GM18517 (cell line): ENCODE measurements around the gene SLC1A2.

ENCODE experiments used
- ATAC-seq: cut with Tn5 transposase; IDR thresholded peaks from one replicate; pipeline ENCODE4 v1.9.1; 2021; ENCODE audit warnings: mild to moderate bottlenecking, moderate library complexity; ENCODE audit not compliant: unreplicated experiment

SLC1A2 gene

DNA sequence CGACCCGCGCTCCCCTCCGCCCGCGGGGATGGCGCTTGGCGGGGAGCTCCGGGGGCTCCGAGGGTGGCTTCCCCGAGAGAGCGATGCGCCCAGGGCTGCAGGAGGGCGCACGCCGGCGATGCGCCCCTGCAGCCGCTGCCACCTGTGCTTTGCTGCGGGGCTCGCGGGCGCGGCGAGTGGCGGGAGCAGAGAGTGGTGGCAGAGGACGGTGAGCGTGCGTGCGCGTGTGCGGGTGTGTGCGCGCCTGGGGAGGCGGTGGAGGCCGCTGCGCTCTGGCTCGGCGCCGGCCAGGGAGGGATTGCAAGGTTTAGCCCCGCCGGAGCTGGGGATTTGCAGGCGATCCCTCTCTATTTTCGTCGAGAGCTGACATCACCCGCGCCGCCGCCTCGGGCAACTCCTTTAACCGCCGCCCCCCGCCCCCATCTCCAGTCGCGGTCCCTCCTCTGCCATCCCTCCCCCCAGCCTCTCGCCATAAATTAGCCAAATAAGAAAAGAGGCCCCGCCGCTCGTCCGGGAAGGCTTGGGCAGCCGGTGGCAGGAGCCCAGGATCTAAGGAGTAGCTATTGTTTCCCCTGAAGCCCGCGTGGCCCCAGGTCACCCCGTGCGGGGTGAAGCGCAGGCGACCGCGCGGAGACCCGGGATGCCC lies at the start of gene SLC1A2:
SLC1A2 (minus strand) TSS at position 375 of the 646 bp plus-strand sequence. CDS start 592 bp downstream, outside the sequence.
- ATAC-seq, result no peak

DNA sequence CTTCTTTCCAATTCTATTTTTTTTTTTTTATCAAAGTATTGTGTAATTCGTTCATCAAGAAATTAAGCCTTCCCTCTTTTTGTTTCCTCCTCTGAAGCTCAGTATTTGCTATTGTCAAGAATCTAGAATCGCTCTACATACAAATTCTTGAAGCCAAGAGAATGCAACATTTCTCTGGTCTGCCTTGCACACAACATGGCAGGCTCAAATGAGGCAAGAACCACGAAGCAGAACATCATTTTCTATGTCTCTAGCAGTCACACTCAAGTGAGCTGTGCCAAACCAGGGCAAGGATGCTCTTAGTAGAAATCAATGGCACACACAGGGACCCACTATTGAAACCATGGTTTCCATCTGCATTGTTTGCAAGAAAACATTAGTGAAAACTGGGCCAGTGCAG lies 46.7 kb upstream of the SLC1A2 start:
- ATAC-seq, result no peak

DNA sequence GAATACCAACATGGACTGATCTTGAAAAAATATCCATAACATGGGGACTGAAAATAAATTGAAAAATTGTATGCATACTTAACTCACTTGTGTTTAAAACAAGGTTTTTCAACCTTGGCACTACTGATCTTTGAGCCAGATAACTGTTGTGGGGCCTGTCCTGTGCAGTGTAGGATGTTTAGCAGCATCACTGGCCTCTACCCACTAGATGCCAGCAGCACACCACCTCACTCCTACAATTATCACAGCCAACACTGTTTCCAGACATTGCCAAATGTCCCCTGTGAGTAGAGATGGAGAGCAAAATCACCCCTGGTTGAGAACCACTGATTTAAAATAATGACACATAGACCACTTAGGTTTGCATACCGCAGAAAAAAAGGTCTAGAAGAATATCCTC lies 45.0 kb upstream of the SLC1A2 start:
- no peak for ATAC-seq

DNA sequence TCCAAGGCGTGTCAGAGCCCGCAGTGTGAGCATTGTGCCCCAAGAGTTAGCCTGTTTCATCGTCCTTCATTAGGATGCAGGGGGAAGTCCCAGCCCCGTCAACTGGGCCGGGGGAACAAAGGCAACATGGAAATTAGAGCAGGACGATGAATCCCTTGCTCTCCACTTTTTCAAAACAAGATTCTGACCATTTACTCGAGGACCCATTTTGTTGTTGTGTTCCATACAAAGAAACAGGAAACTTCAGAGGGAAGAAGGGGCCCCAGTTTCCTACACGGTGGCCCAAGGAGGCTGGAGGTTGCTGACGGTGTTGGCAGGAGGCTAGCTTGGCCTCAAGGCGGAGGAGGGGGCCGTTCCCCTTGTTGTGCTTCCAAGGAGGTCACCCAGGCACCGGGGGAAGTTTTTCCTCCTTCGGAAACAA lies 44.0 kb upstream of the SLC1A2 start:
- ATAC-seq, result no peak

DNA sequence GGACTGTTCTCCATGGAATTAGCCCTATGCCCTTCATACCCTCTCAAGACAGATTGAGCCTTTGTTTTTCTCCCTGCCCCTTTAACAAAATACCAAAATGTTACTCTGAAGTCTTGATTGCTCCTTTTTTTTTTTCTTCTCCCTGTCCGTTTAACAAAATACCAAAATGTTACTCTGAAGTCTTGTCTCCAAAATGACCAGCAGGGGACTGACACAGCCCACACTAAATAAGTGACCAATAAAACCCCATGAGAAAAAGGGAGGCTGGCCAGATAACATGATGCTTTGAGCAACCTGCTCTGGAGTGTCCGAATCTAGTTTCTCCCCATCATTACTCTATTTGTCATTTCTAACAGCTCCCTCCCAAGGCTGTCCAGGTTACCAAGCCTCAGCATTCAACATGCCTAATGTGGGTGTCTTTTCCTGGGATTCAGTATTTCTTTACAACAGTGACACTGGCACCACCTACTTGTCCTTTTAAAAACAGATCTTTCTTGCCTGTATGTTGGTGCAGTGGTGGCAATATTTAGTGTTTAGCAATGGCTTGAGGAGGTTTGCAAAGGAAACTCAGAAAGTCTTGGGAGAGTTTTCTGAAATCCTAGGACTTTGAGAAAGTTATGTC lies 42.7 kb upstream of the SLC1A2 start:
- no peak for ATAC-seq

DNA sequence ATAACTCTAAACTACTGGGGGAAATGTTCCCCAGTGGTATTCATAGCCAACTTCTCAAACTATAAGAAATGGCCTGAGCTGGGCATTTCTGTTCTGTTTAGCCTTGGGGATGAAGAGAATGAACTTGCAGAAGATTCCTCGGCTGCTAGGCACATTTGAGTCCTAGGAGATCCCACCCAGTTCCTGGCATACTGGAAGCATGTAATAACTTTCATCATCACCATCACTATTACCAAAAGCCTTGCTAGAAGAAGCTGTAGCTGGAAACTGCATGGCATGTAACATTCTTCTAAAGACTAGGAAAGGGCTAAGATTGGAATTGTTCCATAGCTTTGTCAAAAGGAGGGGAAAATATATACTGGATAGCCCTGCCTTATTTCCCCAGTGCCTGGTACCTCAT lies 40.1 kb upstream of the SLC1A2 start:
- no peak for ATAC-seq

DNA sequence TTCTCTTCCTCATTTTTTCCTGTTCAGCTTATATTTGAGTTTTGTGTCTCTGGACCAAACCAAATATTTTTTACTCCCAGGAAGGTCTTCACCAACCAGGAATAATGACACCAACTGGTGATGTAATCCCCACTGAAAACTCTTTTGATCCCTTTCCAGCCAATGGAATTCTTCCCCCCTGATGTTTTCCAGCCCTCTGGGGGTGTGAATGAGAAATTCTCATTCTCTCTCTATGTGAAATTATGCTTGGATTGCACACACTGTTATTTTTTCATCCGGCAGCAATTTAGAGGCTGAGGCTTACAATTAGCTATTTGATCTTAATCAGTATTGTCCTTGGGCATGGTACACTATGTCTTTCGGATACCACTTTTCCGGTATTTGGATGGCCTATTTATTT lies 39.5 kb upstream of the SLC1A2 start:
- no peak for ATAC-seq

DNA sequence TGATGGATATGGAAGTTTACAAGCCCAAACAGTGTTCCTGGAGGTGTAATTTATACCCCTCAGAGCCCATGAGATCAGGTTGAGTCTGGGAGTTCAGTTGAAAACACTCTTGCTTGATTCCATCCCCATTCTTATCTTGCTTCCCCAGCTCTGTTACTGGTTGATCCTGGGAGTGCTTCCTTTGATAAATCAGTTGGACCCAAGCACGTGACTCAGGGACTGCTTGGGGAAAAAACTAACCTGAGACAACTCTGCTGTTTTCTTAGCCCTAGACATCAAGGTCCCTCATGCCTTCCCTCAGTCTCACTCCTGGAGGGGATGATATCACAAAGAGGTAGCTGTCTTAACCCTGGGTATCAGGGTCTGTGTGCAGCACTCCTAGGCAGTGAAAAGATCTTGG lies 35.0 kb upstream of the SLC1A2 start:
- no peak for ATAC-seq

DNA sequence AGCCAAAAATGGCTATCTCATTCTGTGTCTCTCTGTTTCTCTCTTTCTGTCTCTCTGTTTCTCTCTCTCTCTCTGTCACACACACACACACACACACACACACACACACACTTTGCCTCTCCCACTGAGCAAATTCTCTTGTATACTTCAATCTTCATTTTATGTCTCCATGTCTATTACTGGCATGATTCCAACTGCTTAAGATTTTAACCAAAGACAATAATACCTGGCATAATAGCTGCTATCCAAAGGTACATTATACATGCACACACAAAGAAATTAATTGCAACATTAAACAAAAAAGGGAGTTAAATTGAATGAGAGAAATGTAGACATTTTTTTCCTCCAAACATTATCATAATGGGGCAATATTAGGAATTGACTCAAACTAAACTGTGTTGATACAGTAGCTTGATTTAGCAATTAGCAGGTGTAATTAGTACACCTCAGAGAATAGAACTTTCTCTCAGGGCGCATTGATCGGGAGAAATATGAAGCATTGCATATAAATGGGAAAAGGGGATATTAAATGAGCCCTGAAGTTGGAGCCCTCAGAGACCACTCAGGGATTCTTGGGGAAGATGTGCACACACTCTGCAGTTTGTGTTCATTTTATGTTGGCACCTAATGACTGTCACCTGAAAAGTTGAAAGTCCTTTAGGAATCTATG lies 17.4 kb upstream of the SLC1A2 start:
- no peak for ATAC-seq

DNA sequence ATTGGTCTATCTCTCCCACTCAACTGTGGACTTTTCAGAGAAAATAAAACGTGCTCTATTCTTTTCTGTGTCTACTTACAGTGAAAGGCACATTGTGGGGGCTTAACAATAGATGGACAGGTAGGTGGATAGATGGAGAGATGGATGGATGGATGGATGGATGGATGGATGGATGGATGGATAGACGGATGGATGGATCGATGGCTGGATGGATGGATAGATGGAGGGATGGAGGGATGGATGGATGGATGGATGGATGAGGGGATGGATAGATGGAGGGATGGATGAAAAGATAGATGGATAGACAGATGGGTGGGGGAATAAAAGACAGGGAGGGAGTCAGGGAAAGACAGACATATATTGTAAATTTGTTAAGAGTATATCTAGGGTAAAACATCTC lies 14.2 kb upstream of the SLC1A2 start:
- ATAC-seq, result no peak

DNA sequence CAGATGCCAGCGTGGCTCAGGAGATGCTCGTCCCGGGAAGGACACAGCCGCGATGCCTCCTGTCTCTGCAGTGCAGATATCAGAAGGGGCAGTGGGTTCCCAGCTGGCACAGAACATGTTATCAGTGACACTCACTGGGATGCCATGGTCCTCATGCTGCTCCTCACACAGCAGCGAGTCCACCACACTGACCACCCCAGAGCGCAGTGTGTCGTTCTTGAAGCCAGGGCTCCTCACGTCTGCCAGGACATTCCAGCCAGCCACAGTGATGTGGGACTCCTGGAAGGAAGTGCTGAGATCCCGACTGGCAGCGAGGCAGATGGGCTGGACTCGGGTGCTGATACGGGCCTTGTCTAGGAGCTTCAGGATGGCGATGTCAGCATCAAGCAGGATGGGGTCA lies 13.1 kb upstream of the SLC1A2 start:
- no peak for ATAC-seq

DNA sequence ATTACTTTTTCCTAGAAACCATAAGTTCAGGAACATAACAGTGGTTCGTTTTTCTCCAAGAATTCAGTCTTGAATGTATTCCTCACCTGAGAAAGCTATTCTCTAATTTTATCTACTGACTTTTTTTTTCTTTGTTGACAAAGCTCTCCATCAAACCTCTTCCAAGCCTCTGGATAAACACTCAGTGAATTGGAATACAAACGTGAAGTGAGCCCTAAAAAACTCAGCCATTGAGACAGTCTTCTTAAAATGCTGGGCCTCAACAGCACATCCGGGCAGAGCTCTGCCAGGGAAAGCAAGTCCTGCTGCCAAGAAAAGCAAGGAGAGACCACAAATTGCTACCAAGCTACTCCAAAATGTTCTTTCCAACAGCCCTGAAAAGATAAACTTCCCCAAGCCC lies 7.7 kb upstream of the SLC1A2 start:
- ATAC-seq, result no peak

DNA sequence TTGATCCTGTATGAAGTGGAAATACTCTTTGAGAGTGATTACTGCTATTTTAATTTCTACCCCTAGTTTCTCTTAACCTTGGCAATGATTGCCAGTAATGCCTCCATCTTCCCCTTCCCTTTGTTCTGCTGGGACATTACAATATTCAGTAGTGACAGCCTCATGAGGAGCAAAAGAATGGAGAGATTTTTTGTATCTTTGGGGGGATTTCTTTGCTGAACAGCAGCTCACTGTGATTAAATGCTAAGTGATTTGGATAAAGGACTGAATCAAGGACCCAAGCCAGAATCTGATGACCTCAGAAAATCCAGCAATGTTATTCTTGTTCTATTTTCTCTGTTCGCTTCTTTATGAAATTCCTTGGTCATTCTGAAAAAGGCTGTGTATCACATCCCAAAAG lies 7.0 kb upstream of the SLC1A2 start:
- ATAC-seq, result no peak

DNA sequence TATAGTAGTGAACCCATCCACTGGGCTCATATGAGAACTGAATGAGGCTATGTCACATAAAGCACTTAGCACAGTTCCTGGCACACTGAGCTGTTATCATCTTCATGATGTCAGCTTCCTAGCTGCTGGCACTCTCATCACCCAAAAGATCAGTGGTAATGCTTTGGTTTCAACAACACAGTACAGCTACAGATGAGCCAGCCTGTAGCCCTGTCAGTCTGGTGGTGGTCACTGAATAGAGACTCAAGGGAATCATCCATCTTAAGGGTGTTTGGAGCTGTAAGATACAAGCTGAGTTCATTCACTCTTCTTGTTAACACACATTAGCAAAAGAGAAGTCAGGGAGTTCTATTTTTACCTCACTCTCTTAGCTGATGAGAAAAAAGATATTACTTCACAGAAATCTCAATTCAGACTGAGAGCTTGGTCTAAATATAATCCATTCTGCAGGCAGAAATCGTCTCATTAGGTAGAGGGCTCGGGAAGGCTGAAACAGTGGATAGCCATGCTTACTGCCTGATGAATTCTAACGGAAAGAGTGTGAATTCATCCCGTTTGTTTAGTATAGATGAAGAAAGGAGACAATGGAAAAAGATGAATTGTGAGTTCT lies 6.3 kb upstream of the SLC1A2 start:
- no peak for ATAC-seq

DNA sequence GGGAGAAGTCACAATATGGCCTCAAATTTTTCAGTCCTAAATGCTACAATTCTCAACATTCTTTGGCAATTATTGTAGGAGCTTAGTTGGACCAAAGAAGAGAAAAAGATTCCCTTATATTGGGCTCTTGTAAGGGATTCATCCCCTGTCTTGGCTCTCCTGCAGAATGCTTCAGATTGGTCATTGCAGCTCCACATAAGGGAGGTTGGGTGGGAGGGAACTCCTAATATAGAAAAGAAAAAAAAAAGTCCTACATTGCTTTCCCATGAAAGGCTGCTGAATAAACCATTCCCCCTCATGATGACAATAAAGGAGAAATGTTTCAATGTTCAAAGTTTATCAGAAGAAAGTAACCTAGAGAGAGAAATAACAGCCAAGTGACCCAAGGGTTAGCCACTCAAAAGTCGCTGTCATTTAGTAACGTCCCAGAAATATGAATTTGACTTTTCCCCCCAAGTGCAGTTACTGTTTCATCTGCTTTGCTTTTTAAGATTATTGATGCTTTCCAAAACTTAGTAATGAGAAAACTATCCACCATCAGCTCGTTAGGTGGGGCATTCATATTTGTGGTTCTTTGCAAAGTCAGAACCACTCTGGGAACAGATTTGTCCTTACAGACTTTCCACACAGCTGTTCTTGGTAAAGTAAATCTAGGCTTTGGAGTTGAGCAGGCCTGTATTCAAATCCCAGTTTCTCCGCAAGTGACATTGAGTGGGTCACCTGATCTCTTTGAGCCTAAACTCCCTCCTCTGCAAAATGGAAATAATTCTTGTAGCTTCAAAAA lies 5.0 kb upstream of the SLC1A2 start:
- no peak for ATAC-seq

DNA sequence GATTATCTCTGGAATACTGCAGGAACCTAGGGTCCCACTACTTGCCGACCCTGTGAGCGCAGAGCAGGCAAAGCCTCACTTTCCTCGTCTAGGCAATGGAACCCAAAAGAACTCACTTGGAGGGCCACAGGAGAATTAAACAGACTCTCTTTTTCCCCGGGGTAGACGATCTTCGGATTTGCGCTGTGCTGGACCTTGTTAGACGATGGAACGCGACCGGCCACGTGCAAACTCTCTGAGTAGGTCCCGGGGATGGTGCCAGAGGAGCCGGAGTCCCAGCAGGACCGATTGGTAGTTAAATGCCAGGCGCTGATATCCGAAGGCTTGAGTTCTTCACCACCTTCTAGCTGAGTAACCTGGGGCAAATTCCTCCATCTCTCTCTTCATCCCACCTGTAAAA lies 1.0 kb upstream of the SLC1A2 start:
- ATAC-seq, result no peak

DNA sequence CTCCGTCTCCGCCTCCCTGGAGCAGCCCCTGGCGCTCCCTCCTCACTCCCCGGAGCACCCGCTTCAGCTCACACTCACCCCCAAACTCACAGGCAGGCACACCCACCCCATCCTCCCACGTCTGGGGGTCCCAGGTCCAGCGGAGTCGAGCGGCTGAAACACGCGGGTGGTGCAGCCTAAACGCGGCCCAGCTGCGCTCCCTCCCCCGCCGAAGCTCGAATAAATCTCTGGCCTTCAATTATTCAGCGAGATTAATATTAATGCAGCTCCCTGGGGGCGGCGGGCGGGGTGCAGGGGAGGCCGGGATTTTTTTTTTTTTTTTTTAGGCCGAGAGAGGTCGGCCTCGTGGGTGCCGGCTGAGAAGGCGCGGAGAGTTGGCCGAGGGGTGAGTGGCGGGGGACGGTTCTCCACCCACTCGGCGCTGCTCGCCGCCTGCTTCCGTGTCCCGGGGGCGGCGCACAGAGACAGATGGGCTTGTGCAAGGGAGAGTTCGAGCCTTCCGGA lies 524 bp upstream of the SLC1A2 start:
- no peak for ATAC-seq

DNA sequence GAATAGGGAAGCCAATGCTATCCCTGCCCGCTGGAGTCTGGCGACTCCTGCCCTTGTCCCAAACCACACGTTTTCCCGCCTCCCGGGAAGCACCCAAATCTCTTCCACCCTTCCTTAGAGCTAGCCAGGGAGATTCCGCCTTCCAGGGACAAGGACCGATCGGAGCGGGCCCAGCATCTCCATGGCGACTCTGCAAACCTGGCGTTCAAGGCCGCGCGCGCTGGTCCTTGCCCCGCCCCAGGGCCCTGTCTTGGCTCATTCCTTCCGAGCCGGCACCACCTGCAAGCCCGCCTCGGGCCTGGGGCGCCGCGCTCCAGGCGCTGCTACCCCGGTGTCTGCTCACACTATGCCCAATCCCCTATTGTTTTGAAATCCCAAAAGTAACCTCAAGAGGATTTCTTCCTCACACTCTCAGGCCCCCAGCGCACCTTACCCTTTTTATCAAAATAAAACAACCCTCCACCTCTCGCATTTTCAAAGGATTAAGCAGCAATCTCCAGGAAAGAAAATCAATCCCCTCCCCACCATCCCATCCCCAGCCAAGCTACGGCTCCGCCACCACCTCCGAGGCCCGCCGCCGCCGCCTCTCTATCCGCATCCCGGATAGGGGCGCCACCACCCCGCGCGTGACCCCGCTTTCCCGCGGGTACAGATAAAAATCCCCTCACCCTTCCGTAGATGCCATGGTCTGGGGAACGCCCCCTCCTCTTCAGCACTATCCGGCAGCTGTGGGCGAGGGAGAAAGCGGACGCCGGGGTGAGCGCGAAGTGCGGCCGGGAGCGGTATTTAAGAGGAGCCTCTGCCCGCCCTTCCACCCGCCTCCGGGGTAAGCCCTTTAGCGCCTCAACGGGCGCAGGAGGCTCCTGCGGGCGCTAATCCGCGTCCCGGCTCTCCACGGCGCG lies 825 bp downstream of the SLC1A2 start:
- no peak for ATAC-seq

DNA sequence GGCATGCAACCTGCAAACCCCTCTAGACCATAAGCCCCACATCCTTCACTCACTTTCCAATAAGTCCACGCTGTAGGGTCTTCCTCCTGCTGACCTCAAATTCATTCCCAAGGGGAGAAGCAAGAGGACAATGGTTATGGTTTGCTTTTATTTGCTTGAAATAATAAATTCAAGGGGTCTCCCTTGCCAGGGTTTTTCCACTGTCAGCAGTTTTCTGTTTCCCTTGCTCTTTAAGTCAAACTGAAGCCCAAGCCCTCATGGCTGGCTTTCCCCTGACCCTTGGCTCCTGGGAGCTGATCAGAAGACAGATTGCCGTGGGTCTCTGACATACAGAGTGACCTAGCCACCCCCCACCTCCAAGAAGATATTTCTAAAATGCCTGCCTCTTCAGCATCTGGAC lies 3.9 kb downstream of the SLC1A2 start:
- no peak for ATAC-seq

DNA sequence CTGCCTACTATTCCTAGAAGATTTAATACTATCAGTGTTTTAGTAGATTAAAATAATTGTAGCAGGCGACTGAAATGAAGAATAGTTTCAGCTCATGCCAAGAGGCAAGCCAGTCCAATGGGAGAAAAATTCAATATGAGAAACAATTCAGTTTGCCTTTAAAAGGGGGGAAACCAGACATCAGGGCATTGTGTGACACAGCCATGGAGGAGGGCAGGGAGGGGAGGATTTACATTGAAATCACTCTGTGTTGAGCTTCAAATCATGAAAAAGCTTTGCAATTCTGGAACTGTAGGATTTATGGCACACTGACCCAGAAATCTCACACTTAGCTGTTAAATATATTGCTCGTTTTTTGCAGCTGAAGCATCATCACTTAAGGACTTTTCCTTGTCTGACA lies 4.6 kb downstream of the SLC1A2 start:
- no peak for ATAC-seq
